Keratinocyte (primary cell): ENCODE data around the gene TUT1. TPM values are rescaled to one million over a fixed set of nuclear protein-coding genes. Genes with fewer than 3 reads are reported as not detected.
A peak's percentile ranks its signal among the peaks of the same experiment; 100 is the strongest.
"Not testable (repeated sequence)": the region's sequence is repeated elsewhere in the genome, so short reads cannot be mapped to it uniquely, and the experiment has no call there.

Experiments
- DNase-seq: peaks from one replicate; pipeline ENCODE4 v3.0.0-alpha.2; 2011; ENCODE audit warnings: low read depth, missing footprints, low spot score
- FAIRE-seq: peaks from 2 replicates; lab custom pipeline; 2011; peaks lifted over from hg19 to GRCh38; lab: Jason Lieb, UNC
- H2AFZ ChIP-seq: 2 replicates; pipeline ENCODE4 v1.6.0; 2012; ENCODE audit warnings: low read length, control low read depth, inconsistent platforms; ENCODE audit not compliant: control insufficient read depth
- H3K27ac ChIP-seq: 2 replicates; pipeline ENCODE4 v1.5.1; 2011; ENCODE audit warnings: low read length; ENCODE audit not compliant: control insufficient read depth, insufficient read depth
- H3K27me3 ChIP-seq: 3 replicates; pipeline ENCODE4 v1.6.0; 2011; ENCODE audit warnings: low read length; ENCODE audit not compliant: control insufficient read depth, insufficient read depth; ENCODE audit errors: extremely low read depth
- H3K36me3 ChIP-seq, 2 experiments: 2 replicates in 1 of 2; 3 replicates in 1 of 2; pipeline ENCODE4 v1.5.1; 2011; ENCODE audit warnings: low read length in 2 of 2, mild to moderate bottlenecking in 1 of 2; ENCODE audit not compliant: control insufficient read depth in 2 of 2, insufficient read depth in 2 of 2; ENCODE audit errors: extremely low read depth in 1 of 2
- H3K4me1 ChIP-seq: 3 replicates; pipeline ENCODE4 v1.5.1; 2011; ENCODE audit warnings: low read length; ENCODE audit not compliant: control insufficient read depth, insufficient read depth; ENCODE audit errors: extremely low read depth
- H3K4me2 ChIP-seq: 3 replicates; pipeline ENCODE4 v1.6.0; 2011; ENCODE audit warnings: low read depth, low read length; ENCODE audit not compliant: control insufficient read depth, insufficient read depth; ENCODE audit errors: extremely low read depth
- H3K4me3 ChIP-seq, 3 experiments: fragments of 200-600 bp in 1 of 3; sonication (generic) in 1 of 3; 2 replicates in 2 of 3; 3 replicates in 1 of 3; pipeline ENCODE4 v1.5.1; 2011 to 2016; ENCODE audit warnings: low read length in 3 of 3, mild to moderate bottlenecking in 3 of 3, control low read depth in 2 of 3, inconsistent platforms in 1 of 3, low read depth in 1 of 3, mixed read lengths in 1 of 3, mixed run types in 1 of 3, moderate library complexity in 1 of 3; ENCODE audit not compliant: control insufficient read depth in 2 of 3, insufficient read depth in 2 of 3; ENCODE audit errors: extremely low read depth in 1 of 3
- H3K79me2 ChIP-seq: 2 replicates; pipeline ENCODE4 v1.6.0; 2012; ENCODE audit warnings: low read length; ENCODE audit not compliant: control insufficient read depth, insufficient read depth
- H3K9ac ChIP-seq: 3 replicates; pipeline ENCODE4 v1.6.0; 2011; ENCODE audit warnings: low read length; ENCODE audit not compliant: control insufficient read depth, insufficient read depth; ENCODE audit errors: extremely low read depth
- H3K9me1 ChIP-seq: 3 replicates; pipeline ENCODE4 v1.6.0; 2011; ENCODE audit warnings: low read length; ENCODE audit not compliant: control insufficient read depth, insufficient read depth; ENCODE audit errors: extremely low read depth
- H3K9me3 ChIP-seq: 2 replicates; pipeline ENCODE4 v1.5.1; 2012; ENCODE audit warnings: low read depth, low read length; ENCODE audit not compliant: control insufficient read depth
- H4K20me1 ChIP-seq: 3 replicates; pipeline ENCODE4 v1.6.0; 2011; ENCODE audit warnings: low read length; ENCODE audit not compliant: control insufficient read depth, insufficient read depth; ENCODE audit errors: extremely low read depth
- EZH2 ChIP-seq: IDR thresholded peaks from one replicate; pipeline ENCODE4 v1.6.1; 2012; ENCODE audit warnings: inconsistent platforms, mild to moderate bottlenecking, low read length, moderate library complexity
- dilution Hi-C: fragments of 300-500 bp; cut with MboI; formaldehyde crosslinking; loops from one replicate; pipeline ENCODE4 v1.7.0; 2020; ENCODE audit warnings: low sequenced_read_pairs; ENCODE audit not compliant: extremely low pct_ligation_motif_present
- polyA plus RNA-seq, 5 experiments: library from polyadenylated mRNA; depleted of rRNA in 3 of 5; stranded (reverse) in 3 of 5; stranded (forward) in 1 of 5; unstranded in 1 of 5; fragments of >200 nt; gene quantifications; 1 replicate in 1 of 5; 2 replicates in 3 of 5; 3 replicates in 1 of 5; pipeline versions ENCODE4 v1.2.1 to v1.2.3, GENCODE V29; 2011 to 2012; ENCODE audit warnings: missing spikeins in 2 of 5, low read depth in 1 of 5, low replicate concordance in 1 of 5
- TF ChIP-seq, protein P1 (sequence below), 3 experiments: IDR thresholded peaks in 1 of 3; conservative IDR thresholded peaks in 1 of 3; optimal IDR thresholded peaks in 1 of 3; 2 replicates in 2 of 3; 3 replicates in 1 of 3; pipeline versions ENCODE3 to v1.5.1; 2011; ENCODE audit warnings: low read length in 3 of 3, mild to moderate bottlenecking in 3 of 3, moderate library complexity in 2 of 3, control low read depth in 1 of 3, inconsistent platforms in 1 of 3; ENCODE audit not compliant: insufficient read depth in 2 of 3; ENCODE audit errors: extremely low read depth in 1 of 3

Gene TUT1
- polyA plus RNA-seq, 1 donor (not counting 4 experiments of a cell fraction or from before 2014, with no cell fraction given): 10.5 TPM

DNA sequence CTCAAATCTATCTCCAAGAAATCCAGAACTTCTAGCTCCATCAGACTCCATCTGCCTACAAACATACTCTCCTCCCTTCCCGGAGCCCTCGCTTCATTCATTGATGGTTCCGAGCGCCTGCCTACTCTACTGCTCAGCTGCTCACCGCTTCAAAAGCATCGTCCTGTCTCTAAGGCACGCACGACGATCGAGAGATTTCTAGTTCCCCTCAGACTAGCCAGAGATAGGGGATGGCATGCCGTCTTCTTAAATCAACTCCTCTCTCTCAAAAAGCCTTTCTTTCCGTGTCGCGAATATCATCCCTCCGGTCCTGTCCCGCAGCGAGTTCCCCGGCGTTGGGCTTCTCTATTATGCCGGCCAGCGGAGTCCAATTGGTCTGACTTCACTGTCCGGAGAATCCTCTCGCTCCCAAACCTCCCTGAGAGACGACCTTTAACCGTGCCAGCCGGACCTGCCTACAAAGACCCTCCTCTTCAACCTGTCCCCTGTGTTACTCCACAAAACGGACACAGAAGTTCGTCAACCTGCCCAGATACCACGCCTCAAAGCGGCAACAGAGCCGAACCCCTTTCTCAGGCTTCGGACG, 18.2 kb downstream of the TUT1 start:
- Histone ChIP-seq H3K9me3 (no peaks in the 10 kb centered on the region), H3K79me2 (peaks cover 54% of the 10 kb centered on the region), H3K4me2 (peak overlapping the region; percentile 95), H3K4me3 (peak overlapping the region; percentile 88 to 99 (median 96)), H2AFZ (peak overlapping the region; percentile 75), H3K9me1 (peaks cover 2% of the 10 kb centered on the region), H3K4me1 (peaks cover 25% of the 10 kb centered on the region), H3K9ac (peak overlapping the region; percentile 98), H3K36me3 (peaks cover 23 to 48% of the 10 kb centered on the region in 2 experiments), H4K20me1 (peaks cover 15% of the 10 kb centered on the region), H3K27me3 (no peaks in the 10 kb centered on the region), H3K27ac (peak overlapping the region; percentile 87)
- no peak for DNase-seq
- TF ChIP-seq, protein P1, sequence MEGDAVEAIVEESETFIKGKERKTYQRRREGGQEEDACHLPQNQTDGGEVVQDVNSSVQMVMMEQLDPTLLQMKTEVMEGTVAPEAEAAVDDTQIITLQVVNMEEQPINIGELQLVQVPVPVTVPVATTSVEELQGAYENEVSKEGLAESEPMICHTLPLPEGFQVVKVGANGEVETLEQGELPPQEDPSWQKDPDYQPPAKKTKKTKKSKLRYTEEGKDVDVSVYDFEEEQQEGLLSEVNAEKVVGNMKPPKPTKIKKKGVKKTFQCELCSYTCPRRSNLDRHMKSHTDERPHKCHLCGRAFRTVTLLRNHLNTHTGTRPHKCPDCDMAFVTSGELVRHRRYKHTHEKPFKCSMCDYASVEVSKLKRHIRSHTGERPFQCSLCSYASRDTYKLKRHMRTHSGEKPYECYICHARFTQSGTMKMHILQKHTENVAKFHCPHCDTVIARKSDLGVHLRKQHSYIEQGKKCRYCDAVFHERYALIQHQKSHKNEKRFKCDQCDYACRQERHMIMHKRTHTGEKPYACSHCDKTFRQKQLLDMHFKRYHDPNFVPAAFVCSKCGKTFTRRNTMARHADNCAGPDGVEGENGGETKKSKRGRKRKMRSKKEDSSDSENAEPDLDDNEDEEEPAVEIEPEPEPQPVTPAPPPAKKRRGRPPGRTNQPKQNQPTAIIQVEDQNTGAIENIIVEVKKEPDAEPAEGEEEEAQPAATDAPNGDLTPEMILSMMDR (optimal IDR thresholded peaks at IDR 0.05 in 1 of 3, IDR thresholded peaks at IDR 0.05 in 1 of 3, conservative IDR thresholded peaks at IDR 0.05 in 1 of 3; ENCODE audit: extremely low read depth in 1 of 3, insufficient read depth in 2 of 3, low read length in 3 of 3): no peak
- no peak for TF ChIP-seq EZH2
- FAIRE-seq: no peak
- dilution Hi-C loops: no loop called here

GRCh38 chr11:62572431-62572830, 18.9 kb downstream of the TUT1 start:
- H4K20me1 ChIP-seq: peaks cover 16% of the 10 kb centered on the region
- peak overlapping the region; percentile 98 for H3K9ac ChIP-seq
- DNase-seq (no peak), FAIRE-seq (no peak)
- no peak overlapping the region for H2AFZ ChIP-seq
- H3K27ac ChIP-seq: peak overlapping the region; percentile 87
- H3K9me3 ChIP-seq: no peaks in the 10 kb centered on the region
- peaks cover 25% of the 10 kb centered on the region for H3K4me1 ChIP-seq
- H3K79me2 ChIP-seq: peaks cover 59% of the 10 kb centered on the region
- dilution Hi-C loops: no loop called here
- H3K4me2 ChIP-seq: peak overlapping the region; percentile 95
- no peaks in the 10 kb centered on the region for H3K27me3 ChIP-seq
- peaks cover 24 to 48% of the 10 kb centered on the region in 2 experiments for H3K36me3 ChIP-seq
- TF ChIP-seq, protein P1 (optimal IDR thresholded peaks at IDR 0.05 in 1 of 3, IDR thresholded peaks at IDR 0.05 in 1 of 3, conservative IDR thresholded peaks at IDR 0.05 in 1 of 3; ENCODE audit: extremely low read depth in 1 of 3, insufficient read depth in 2 of 3, low read length in 3 of 3): no peak
- TF ChIP-seq EZH2: no peak
- peaks cover 2% of the 10 kb centered on the region for H3K9me1 ChIP-seq
- H3K4me3 ChIP-seq: peak overlapping the region; percentile 88 to 99 (median 96)

GRCh38 chr11:62571493-62571892, 19.8 kb downstream of the TUT1 start:
- DNase-seq, FAIRE-seq, H3K9me1 ChIP-seq, dilution Hi-C loops, H3K9me3 ChIP-seq, H3K27me3 ChIP-seq, H3K27ac ChIP-seq, H3K9ac ChIP-seq, H2AFZ ChIP-seq: not testable (repeated sequence)
- Histone ChIP-seq H3K36me3 (peaks cover 31 to 50% of the 10 kb centered on the region in 2 experiments), H3K79me2 (peaks cover 68% of the 10 kb centered on the region), H3K4me3 (peak overlapping the region in 1 of 3 experiments; percentile 99), H3K4me1 (peaks cover 25% of the 10 kb centered on the region), H3K4me2 (peak overlapping the region; percentile 95), H4K20me1 (peaks cover 19% of the 10 kb centered on the region)

DNA sequence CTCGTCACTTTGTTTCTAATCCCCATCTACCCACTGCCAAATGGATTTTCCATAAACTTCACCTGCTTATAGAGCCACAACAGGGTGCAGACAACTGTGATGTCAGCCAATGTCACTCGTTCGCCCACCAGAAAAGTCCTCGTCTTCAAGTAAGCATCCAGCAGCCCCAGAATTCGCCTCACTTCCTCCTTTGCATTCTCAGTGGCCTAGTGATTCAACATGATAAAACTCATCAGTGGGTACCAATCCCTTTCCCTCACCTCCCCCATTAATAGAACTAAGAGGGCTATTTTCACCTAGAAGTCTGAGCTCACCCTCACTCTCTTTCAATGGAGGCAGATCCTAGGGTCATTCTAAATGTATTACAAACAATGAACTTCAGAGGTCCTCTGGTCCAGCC, 20.4 kb downstream of the TUT1 start:
- H3K27me3 ChIP-seq, H3K4me3 ChIP-seq, DNase-seq, H3K27ac ChIP-seq, H3K9me3 ChIP-seq, H2AFZ ChIP-seq, H3K4me2 ChIP-seq, FAIRE-seq, dilution Hi-C loops, H3K9ac ChIP-seq, H3K9me1 ChIP-seq: not testable (repeated sequence)
- H4K20me1 ChIP-seq: peaks cover 21% of the 10 kb centered on the region
- H3K79me2 ChIP-seq: peaks cover 74% of the 10 kb centered on the region
- H3K4me1 ChIP-seq: peaks cover 25% of the 10 kb centered on the region
- peaks cover 33 to 50% of the 10 kb centered on the region in 2 experiments for H3K36me3 ChIP-seq
